CD4-positive, CD25-positive, alpha-beta regulatory T cell (primary cell): ENCODE data around the gene ACAP2. TPM values are rescaled to one million over a fixed set of nuclear protein-coding genes. Genes with fewer than 3 reads are reported as not detected.
A peak's percentile ranks its signal among the peaks of the same experiment; 100 is the strongest.

Source experiments
- ATAC-seq, 2 donors: fragments of 150-1000 bp; cut with Tn5 transposase; one replicate each; pipeline ENCODE4 v1.10.0; 2021; ENCODE audit warnings: low read depth in 2 of 2, moderate number of reproducible peaks in 2 of 2, moderate library complexity in 1 of 2
- DNase-seq, 3 donors: peaks; one replicate each; pipeline versions ENCODE4 v3.0.0 to v3.0.0-alpha.2; 2012 to 2022; ENCODE audit warnings: mixed read lengths in 1 of 3
- H3K27ac ChIP-seq: one replicate; pipeline ENCODE4 v1.7.0; 2013; ENCODE audit warnings: mild to moderate bottlenecking, low read length; ENCODE audit not compliant: insufficient read depth, poor library complexity, severe bottlenecking
- H3K27me3 ChIP-seq: one replicate; pipeline ENCODE4 v1.7.0; 2013; ENCODE audit warnings: low read length; ENCODE audit not compliant: control insufficient read depth, insufficient read depth
- H3K36me3 ChIP-seq: one replicate; pipeline ENCODE4 v1.7.0; 2013; ENCODE audit warnings: mild to moderate bottlenecking, low read length, moderate library complexity; ENCODE audit not compliant: control insufficient read depth, insufficient read depth
- H3K4me1 ChIP-seq: 2 replicates; pipeline ENCODE4 v1.7.0; 2013; ENCODE audit warnings: mild to moderate bottlenecking, low read length; ENCODE audit not compliant: insufficient read depth, control insufficient read depth, poor library complexity, severe bottlenecking
- H3K4me3 ChIP-seq: one replicate; pipeline ENCODE4 v1.7.0; 2013; ENCODE audit warnings: low read depth, mild to moderate bottlenecking, low read length, moderate library complexity
- H3K9me3 ChIP-seq, 2 experiments: 1 replicate in 1 of 2; 2 replicates in 1 of 2; pipeline ENCODE4 v1.7.0; 2013; ENCODE audit warnings: low read length in 2 of 2, mild to moderate bottlenecking in 1 of 2, moderate library complexity in 1 of 2; ENCODE audit not compliant: control insufficient read depth in 2 of 2
- H3K27ac Mint-ChIP-seq, 3 donors: one replicate each; pipeline ENCODE4 v1.8.0; 2020 to 2022; ENCODE audit warnings: mild to moderate bottlenecking in 3 of 3, mixed read lengths in 3 of 3, moderate library complexity in 2 of 3
- H3K27me3 Mint-ChIP-seq: one replicate; pipeline ENCODE4 v1.8.0; 2022; ENCODE audit warnings: mild to moderate bottlenecking, mixed read lengths
- H3K36me3 Mint-ChIP-seq: one replicate; pipeline ENCODE4 v1.8.0; 2020; ENCODE audit warnings: mixed read lengths
- H3K4me1 Mint-ChIP-seq, 4 donors: one replicate each; pipeline ENCODE4 v1.8.0; 2020 to 2022; ENCODE audit warnings: mixed read lengths in 4 of 4, mild to moderate bottlenecking in 1 of 4
- H3K4me3 Mint-ChIP-seq, 4 donors: one replicate each; pipeline ENCODE4 v1.8.0; 2020 to 2022; ENCODE audit warnings: mild to moderate bottlenecking in 4 of 4, mixed read lengths in 4 of 4, moderate library complexity in 3 of 4
- H3K9me3 Mint-ChIP-seq, 7 donors: one replicate each; pipeline ENCODE4 v1.8.0; 2020 to 2022; ENCODE audit warnings: mixed read lengths in 7 of 7, mild to moderate bottlenecking in 3 of 7, moderate library complexity in 2 of 7
- polyA plus RNA-seq, 4 donors: library from polyadenylated mRNA; unstranded; fragments of 300-500 nt; fragmentation: Illumina TruSeq; gene quantifications; one replicate each; pipeline ENCODE4 v1.2.3, GENCODE V29; 2021
- total RNA-seq: library from RNA; stranded (reverse); gene quantifications from one replicate; pipeline ENCODE4 v1.2.3, GENCODE V29; 2022

The ACAP2 gene
- total and polyA plus RNA-seq, 5 donors from 2014 or later: 36.9 to 121 (median 51.9) TPM

DNA sequence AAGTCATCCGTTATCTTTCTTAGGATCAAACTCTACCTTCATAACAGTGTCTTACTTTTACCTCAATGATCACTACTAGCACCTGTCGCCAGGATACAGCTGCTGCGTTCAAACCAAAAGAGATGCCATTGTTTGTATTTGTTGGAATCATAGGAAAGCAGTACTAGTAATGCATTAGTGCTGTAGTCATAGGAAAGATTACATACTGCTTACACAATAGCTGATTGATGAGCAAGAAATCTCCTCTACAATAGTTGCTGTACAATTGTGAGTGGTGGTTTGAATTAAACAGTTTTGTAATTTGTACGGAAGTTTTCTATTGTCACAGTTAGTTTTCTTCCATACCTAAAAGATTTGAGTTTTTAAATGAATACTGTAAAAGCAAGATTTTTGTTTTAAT is 21.4 kb downstream of the ACAP2 start:
- H3K36me3 ChIP-seq: no peaks in the 10 kb centered on the region
- H3K27me3 ChIP-seq: no peaks in the 10 kb centered on the region
- Mint-ChIP-seq H3K27ac (no peak overlapping the region), H3K4me3 (no peak overlapping the region), H3K36me3 (peaks cover 12% of the 10 kb centered on the region), H3K9me3 (peaks cover 0 to 1% (median 0%) of the 10 kb centered on the region in 7 donors), H3K4me1 (peaks cover 40 to 69% (median 64%) of the 10 kb centered on the region in 4 donors), H3K27me3 (no peaks in the 10 kb centered on the region)
- no peak overlapping the region for H3K27ac ChIP-seq
- DNase-seq: no peak
- no peaks in the 10 kb centered on the region for H3K9me3 ChIP-seq
- H3K4me3 ChIP-seq: no peak overlapping the region
- peaks cover 12% of the 10 kb centered on the region for H3K4me1 ChIP-seq
- no peak for ATAC-seq

DNA sequence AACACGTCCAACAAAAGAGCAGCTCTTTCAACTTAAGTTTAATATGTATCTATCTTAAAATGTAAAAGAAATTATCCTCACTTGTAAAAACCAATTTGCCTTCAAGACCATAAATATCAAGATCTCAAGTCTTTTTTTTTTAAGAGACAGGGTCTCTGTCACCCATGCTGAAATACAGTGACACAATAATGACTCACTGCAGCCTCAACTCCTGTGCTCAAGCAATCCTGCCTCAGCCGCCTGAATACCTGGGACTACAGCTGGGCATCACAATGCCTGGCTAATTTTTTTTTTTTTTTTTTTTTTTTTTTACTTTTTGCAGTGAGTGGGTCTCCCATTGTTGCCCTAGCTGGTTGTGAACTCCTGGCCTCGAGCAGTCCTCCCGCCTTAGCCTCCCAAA is 26.0 kb downstream of the ACAP2 start:
- H3K27ac ChIP-seq: no peak overlapping the region
- no peak for DNase-seq
- H3K27me3 ChIP-seq: no peaks in the 10 kb centered on the region
- no peak for ATAC-seq
- peaks cover under 1% of the 10 kb centered on the region for H3K36me3 ChIP-seq
- H3K9me3 Mint-ChIP-seq: no peaks in the 10 kb centered on the region
- no peaks in the 10 kb centered on the region for H3K9me3 ChIP-seq
- no peaks in the 10 kb centered on the region for H3K27me3 Mint-ChIP-seq
- peaks cover 29 to 73% (median 55%) of the 10 kb centered on the region in 4 donors for H3K4me1 Mint-ChIP-seq
- H3K36me3 Mint-ChIP-seq: peaks cover 12% of the 10 kb centered on the region
- H3K27ac Mint-ChIP-seq: peak overlapping the region in 2 of 3 donors; percentile 0 to 40
- H3K4me3 Mint-ChIP-seq: peak overlapping the region in 1 of 4 donors; percentile 10
- H3K4me1 ChIP-seq: peaks cover 5% of the 10 kb centered on the region
- H3K4me3 ChIP-seq: no peak overlapping the region

DNA sequence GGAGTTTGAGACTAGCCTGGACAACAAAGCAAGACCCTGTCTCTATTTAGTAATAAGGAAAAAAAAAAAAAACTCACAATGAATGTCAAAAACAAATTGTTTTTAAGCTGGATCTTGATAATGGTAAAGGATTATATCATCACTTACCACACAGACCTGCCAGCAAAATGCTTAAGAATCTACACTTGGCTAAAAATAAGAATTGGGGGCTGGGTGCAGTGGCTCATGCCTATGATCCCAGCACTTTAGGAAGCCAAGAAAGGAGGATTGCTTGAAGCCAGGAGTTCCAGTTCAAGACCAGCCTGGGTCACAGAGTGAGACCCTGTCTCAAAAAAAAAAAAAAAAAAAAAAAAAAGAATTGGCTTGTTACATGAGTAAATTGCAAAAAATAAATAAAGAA is 31.0 kb downstream of the ACAP2 start:
- Histone ChIP-seq H3K4me1 (peaks cover 4% of the 10 kb centered on the region), H3K27ac (no peak overlapping the region), H3K4me3 (no peak overlapping the region), H3K27me3 (no peaks in the 10 kb centered on the region), H3K36me3 (peaks cover 25% of the 10 kb centered on the region), H3K9me3 (peaks cover 0 to 3% of the 10 kb centered on the region in 2 experiments)
- DNase-seq (no peak), ATAC-seq (no peak)
- Mint-ChIP-seq H3K27me3 (no peaks in the 10 kb centered on the region), H3K9me3 (peaks cover 0 to 7% (median 2%) of the 10 kb centered on the region in 7 donors), H3K36me3 (peaks cover 29% of the 10 kb centered on the region), H3K27ac (no peak overlapping the region), H3K4me1 (peaks cover 37 to 82% (median 52%) of the 10 kb centered on the region in 4 donors), H3K4me3 (no peak overlapping the region)

DNA sequence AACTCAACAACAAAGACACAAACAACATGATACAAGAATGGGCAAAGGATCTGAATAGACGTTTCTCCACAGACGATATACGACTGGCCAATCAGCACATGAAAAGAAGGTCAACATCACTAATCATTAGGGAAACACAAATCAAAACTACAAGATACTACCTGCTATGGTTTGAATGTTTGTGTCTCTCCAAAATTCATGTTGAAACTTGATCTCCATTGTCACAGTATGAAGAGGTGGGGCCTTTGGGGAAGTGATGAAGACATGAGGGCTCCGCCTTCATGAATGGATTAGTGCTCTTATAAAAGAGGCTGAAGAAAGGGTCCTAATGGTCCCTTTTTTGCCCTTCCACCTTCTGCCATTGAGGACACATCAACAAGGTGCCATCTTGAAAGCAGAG is 32.3 kb downstream of the ACAP2 start:
- Histone ChIP-seq H3K4me1 (peaks cover 4% of the 10 kb centered on the region), H3K4me3 (no peak overlapping the region), H3K27ac (no peak overlapping the region), H3K27me3 (no peaks in the 10 kb centered on the region), H3K9me3 (peaks cover 0 to 3% of the 10 kb centered on the region in 2 experiments), H3K36me3 (peaks cover 25% of the 10 kb centered on the region)
- DNase-seq (no peak), ATAC-seq (no peak)
- no peaks in the 10 kb centered on the region for H3K27me3 Mint-ChIP-seq
- peak overlapping the region in 1 of 4 donors; percentile 4 for H3K4me3 Mint-ChIP-seq
- H3K9me3 Mint-ChIP-seq: peaks cover 0 to 7% (median 2%) of the 10 kb centered on the region in 7 donors
- no peak overlapping the region for H3K27ac Mint-ChIP-seq
- H3K36me3 Mint-ChIP-seq: peaks cover 40% of the 10 kb centered on the region
- peaks cover 43 to 83% (median 55%) of the 10 kb centered on the region in 4 donors for H3K4me1 Mint-ChIP-seq

DNA sequence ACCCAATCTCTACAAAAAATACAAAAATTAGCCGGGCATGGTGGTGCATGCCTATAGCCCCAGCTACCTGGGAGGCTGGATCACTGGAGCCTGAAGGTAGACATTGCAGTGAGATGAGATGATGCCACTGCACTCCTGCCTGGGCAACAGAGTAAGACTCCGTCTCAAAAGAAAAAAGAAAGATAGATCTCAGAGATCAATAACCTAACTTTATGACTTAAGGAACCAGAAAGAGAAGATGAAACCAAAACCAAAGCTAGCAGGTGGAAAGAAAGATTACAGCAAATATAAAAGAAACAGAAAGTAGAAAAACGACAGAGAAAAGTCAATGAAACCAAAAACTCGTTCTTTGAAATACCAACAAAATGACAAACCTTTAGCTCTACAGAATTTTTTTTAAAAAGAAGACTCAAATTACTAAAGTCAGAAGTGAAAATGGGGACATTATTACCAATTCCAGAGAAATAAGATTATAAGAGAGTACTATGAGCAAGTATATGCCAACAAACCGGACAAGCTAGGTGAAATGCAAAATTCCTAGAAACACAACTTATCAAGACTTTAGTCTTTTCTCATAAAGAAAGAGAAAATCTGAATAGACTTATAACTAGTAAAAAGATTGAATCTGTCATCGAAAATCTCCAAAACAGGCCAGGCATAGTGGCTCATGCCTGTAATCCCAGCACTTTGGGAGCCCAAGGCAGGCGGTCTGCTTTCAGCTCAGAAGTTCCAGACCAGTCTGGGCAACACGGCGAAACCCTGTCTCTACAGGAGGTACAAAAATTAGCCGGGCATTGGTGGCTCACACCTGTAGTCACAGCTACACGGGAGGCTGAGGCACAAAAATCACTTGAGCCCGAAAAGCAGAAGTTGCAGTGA is 35.0 kb downstream of the ACAP2 start:
- Mint-ChIP-seq H3K4me3 (peak overlapping the region in 3 of 4 donors; percentile 9 to 72 (median 41)), H3K9me3 (peaks cover 0 to 7% (median 2%) of the 10 kb centered on the region in 7 donors), H3K4me1 (peaks cover 35 to 63% (median 47%) of the 10 kb centered on the region in 4 donors), H3K27ac (peak overlapping the region; percentile 14 to 60 (median 29)), H3K36me3 (peaks cover 37% of the 10 kb centered on the region), H3K27me3 (no peaks in the 10 kb centered on the region)
- Histone ChIP-seq H3K9me3 (peaks cover 0 to 3% of the 10 kb centered on the region in 2 experiments), H3K36me3 (peaks cover 25% of the 10 kb centered on the region), H3K27me3 (no peaks in the 10 kb centered on the region), H3K4me3 (peak overlapping the region; percentile 49), H3K27ac (peak overlapping the region; percentile 30), H3K4me1 (peaks cover 4% of the 10 kb centered on the region)
- peak in 1 of 3 donors; percentile 71 for DNase-seq
- ATAC-seq: no peak

DNA sequence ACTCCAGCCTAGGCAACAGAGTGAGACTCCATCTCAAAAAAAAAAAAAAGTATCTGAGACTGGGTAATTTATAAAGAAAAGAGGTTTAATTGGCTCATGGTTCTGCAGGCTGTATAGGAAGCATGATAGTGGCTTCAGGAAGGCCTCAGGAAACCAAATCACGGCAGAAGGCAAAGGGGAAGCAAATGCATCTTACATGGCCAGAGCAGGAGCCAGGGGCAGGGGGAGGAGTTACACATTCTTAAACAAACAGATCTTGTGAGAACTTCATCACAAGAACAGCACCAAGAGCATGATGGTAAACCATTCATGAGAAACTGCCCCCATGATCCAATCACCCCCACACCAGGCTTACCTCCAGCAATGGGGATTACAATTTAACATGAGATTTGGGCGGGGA is 37.2 kb downstream of the ACAP2 start:
- no peak for DNase-seq
- Histone ChIP-seq H3K4me1 (peaks cover 7% of the 10 kb centered on the region), H3K27me3 (no peaks in the 10 kb centered on the region), H3K36me3 (peaks cover 13% of the 10 kb centered on the region), H3K4me3 (no peak overlapping the region), H3K9me3 (peaks cover 0 to 3% of the 10 kb centered on the region in 2 experiments), H3K27ac (no peak overlapping the region)
- H3K27me3 Mint-ChIP-seq: no peaks in the 10 kb centered on the region
- peaks cover 0 to 7% (median 2%) of the 10 kb centered on the region in 7 donors for H3K9me3 Mint-ChIP-seq
- peaks cover 41 to 59% (median 50%) of the 10 kb centered on the region in 4 donors for H3K4me1 Mint-ChIP-seq
- no peak overlapping the region for H3K4me3 Mint-ChIP-seq
- H3K27ac Mint-ChIP-seq: peak overlapping the region in 1 of 3 donors; percentile 7
- no peak for ATAC-seq
- H3K36me3 Mint-ChIP-seq: peaks cover 35% of the 10 kb centered on the region

DNA sequence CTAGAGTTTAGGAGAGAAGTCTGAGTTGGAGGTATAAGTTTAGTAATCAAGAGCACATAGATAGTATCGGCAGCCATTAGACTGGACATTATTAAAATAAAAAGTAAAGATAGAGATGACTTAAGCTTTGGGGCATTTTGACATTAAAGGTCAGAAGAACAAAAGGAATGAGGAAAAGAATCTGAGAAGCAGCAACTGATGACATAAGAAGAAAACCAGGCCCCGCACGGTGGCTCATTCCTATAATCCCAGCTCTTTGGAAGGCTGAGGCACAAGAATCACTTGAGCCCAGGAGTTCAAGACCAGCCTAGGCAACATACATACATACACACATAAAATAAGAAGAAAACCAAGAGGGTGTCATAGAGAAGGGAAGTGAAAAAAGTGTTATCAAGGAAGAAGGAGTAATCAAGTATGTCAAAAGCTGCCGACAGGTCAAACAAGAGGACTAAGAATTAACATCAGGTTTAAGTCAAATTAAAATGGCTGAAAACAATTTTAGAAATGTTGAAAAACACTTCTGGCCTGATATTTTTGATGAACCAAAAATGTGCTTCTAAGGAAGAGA is 38.9 kb downstream of the ACAP2 start:
- Histone ChIP-seq H3K9me3 (peaks cover 0 to 3% of the 10 kb centered on the region in 2 experiments), H3K27ac (no peak overlapping the region), H3K4me3 (no peak overlapping the region), H3K4me1 (peaks cover 4% of the 10 kb centered on the region), H3K27me3 (no peaks in the 10 kb centered on the region), H3K36me3 (peaks cover 4% of the 10 kb centered on the region)
- Mint-ChIP-seq H3K27me3 (no peaks in the 10 kb centered on the region), H3K4me1 (peaks cover 38 to 53% (median 46%) of the 10 kb centered on the region in 4 donors), H3K36me3 (peaks cover 26% of the 10 kb centered on the region), H3K4me3 (no peak overlapping the region), H3K9me3 (peaks cover 0 to 7% (median 2%) of the 10 kb centered on the region in 7 donors), H3K27ac (no peak overlapping the region)
- no peak for DNase-seq
- no peak for ATAC-seq
